NCI-H2196 treated with DMSO at 0.1 percent for 48 hours (cell line): ENCODE results near the gene ARID3A.
"Not testable (repeated sequence)": the region's sequence is repeated elsewhere in the genome, so short reads cannot be mapped to it uniquely, and the experiment has no call there.

ENCODE experiments used
- DNase-seq: peaks from one replicate; lab custom pipeline; 2025; ENCODE audit not compliant: unreplicated experiment; lab: John Stamatoyannopoulos, UW

ARID3A gene

GRCh38 chr19:925526-926322 is at the start of gene ARID3A:
ARID3A (plus strand) TSS chr19:926035; CDS start chr19:929529, 3,494 bp downstream.
- DNase-seq, result peak; percentile 39

GRCh38 chr19:876089-876488 is 49.7 kb upstream of the ARID3A start:
- no peak for DNase-seq

DNA sequence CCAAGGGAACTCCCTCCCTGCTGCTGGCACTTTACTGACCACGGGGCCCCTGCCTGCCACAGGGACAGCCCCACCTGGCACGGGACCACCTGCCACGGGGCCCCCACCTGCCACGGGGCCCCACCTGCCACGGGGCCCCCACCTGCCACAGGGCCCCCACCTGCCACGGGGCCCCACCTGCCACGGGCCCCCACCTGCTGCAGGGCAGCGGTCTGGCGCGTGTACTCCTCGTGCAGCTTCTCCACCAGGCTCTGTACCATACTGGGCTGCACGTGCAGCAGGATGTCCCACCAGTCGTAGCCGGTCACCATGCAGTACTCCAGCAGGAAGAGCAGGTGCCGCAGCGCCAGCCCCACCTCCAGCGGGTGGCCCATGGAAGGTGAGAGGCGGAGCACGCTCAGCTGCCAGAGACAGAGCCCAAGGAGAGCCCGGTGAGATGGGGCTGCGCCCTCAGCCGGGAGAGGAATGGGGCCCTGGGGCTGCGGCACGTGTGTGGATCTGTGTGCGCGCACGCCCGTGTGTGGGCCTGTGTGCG is 49.0 kb upstream of the ARID3A start:
- DNase-seq, result no peak

DNA sequence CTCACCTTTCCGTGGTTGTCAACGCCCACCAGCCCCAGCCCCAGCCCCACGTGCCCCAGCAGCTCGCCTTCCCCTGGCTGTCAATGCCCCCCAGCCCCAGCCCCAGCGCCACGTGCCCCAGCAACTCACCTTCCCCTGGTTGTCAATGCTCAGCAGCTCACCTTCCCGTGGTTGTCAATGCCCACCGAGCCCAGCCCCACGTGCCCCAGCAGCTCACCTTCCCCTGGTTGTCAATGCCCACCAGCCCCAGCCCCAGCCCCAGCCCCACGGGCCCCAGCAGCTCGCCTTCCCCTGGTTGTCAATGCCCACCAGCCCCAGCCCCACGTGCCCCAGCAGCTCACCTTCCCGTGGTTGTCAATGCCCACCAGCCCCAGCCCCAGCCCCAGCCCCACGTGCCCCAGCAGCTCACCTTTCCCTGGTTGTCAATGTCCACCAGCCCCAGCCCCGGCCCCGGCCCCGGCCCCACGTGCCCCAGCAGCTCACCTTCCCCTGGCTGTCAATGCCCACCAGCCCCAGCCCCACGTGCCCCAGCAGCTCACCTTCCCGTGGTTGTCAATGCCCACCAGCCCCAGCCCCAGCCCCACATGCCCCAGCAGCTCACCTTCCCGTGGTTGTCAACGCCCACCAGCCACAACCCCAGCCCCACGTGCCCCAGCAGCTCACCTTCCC is 47.7 kb upstream of the ARID3A start:
- DNase-seq, result not testable (repeated sequence)

- not testable (repeated sequence) for DNase-seq
Observed at GRCh38 chr19:878751-879561, 46.9 kb upstream of the ARID3A start.

- no peak for DNase-seq
Observed at GRCh38 chr19:879711-880438, 46.0 kb upstream of the ARID3A start.

DNA sequence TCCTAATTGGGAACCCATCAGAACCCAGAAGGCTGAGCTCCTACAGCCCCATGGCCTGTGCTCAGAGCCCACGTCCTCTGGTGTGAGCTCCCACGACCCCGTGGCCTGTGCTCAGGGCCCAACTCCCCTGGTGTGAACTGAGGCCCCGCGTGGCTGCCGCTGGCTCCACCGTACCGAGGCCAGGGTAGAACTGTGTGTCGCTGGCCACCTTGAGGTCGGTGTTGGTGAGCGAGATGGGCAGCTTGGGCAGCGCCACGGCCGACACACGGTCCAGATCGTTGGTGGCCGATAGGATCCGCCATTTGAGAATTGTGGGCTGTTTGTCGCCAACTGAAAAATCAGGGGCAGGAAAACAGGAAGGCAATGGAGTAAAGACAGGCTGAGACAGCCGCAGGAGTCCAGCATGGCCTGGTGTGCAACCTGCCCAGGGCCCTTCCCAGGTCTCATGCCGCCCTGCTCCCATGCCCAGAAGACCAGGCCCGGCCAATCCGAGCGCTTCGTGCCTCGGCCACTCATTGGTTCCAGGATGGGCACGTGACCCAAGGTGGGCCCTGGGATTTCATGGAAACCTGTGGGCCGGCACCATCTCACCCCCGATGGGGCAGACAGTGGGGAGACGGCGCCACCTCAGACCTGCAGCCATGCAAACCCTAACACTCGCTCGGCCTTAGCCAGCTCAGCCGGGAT is 44.3 kb upstream of the ARID3A start:
- DNase-seq, result no peak

GRCh38 chr19:882871-883497 is 42.9 kb upstream of the ARID3A start:
- DNase-seq, result no peak

DNA sequence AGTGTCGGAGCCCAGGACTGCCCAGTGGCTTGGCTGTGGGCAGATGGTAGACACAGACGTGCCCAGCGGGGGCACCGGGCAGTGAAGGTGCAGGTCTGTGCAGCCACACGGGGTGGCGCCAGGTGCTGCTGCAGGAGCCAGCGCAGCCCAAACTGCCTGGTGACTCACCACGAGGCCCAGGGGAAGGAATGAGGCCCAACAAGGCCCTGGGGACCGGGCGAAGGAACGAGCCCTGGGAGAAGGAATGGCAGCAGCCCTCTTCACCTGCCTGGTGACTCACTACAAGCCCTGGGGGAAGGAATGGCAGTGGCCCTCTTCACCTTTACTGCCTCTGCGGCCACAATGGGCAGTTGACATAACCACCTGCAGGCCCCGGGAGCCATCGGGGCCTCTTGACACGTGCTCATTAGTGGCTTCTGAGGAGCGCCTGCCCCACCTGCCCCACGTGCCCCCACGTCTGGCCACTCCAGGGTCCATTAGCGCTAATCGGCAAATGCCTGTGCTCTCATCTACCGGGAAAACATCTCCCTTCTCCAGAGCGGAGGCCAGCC is 42.1 kb upstream of the ARID3A start:
- DNase-seq, result peak; percentile 91

DNA sequence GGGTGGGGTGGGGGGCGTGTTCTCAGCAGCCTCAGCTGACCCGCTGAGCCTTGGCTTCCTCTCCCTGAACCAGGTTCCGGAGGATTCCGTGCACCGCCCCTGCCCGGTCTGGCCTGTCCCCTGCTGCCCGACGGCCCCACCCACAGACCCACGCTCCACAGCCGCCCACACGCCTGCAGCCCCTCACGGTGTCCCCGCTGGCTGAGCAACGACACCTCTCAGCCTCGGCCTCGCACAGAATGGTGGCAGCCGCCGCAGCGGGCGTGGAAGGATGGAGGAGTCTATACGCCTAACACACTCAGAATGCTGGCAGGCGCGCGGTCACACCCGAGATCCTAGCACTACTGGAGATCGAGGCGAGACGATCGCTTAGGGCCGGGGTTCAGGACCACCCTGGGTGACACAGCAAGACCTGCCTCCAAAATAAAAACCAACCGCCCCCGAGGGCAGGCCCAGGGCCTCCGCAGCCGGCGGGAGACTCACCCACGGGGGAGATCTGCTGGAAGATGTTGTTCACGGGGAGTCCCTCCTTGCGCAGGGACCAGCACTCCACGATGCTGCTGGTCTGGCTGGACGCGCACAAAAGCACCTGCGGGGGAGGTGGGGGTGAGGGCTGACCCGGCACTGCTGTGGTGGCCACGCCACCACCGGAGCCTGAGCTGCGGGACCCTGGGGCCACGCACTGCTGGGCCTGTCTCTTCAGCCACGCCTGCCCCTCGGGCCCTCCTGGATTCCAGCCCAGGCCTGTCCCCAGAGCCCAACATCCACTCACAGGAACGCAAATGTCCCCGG is 41.2 kb upstream of the ARID3A start:
- no peak for DNase-seq

DNA sequence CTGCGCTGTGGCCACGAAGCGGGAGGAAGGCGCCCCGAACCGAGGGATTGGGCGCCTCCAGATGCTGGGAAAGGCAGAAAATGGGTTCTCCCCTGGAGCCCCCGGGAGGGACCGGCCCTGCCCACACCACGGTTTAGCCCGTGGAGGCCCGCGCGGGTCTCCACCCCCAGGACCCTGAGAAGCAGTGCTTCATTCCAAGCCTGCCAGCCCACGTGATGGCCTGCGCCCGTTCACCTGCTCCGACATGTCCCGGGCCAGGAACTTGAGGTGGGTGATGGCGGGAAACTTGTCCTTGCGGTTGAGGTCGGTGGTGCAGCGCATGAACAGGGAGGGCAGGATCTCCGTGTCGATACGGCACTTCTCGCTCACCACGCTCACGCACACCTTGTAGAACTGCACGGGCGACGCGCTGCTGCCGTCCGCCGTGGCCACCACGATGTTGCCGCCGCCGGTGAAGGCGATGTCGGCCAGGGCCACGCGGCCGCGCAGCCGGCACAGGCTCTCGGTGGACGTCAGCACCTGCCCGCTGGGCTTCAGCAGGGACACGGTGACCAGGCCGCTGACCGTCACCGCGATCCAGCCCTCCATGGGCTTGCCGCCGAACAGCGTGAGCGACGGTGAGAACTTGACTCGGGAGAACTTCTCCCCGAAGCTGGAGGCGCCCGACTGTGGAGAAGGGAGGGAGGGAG is 40.2 kb upstream of the ARID3A start:
- DNase-seq, result no peak

DNA sequence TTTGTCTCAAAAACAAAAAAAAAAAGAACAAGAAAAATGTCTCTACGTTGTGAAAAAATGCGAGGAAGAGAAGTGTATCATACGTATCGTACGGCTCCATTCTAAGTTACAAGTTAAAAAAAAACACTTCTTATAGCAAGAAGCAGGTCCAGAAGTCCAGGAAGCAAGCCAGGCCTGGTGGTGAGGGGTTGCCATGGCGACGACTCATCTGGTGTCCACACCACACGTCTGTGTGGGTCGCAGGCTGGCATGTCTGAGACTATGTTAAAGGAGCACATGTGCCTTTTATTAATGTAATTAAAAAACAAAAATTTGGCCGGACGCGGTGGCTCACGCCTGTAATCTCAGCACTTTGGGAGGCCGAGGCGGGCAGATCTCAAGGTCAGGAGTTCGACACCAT is 38.8 kb upstream of the ARID3A start:
- no peak for DNase-seq

- DNase-seq, result no peak
Observed at GRCh38 chr19:887599-887998, 38.2 kb upstream of the ARID3A start.

GRCh38 chr19:888581-889385 is 37.1 kb upstream of the ARID3A start:
- no peak for DNase-seq

DNA sequence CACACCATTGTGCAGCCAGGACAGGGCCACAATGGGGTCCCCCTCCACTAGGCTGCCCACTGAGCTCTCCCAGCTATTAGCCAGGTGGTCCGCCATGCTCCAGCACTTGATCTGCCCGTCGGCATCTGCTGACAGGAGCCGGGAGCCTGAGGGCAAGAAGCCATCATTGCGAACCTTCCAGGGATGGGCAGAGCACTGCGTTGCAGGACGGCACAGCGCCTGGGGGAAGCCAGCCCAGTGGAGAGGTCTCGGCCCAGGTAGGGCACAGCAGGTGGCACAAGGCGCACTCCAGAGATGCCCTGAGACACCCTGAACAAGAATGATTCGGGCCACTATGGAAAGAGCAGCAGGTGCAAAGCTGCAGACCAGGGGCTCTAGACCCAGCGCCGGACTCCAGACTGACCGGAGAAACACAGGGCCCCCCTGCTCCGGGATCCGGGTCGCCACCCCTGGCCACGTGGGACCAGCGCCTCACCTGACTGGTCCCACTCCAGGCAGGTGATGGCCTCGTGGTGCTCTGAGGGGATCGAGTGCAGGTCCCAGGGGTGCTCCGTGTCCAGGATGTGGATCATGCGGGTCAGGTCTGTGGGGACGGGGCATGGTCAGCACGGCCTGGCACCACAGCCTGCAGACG is 36.1 kb upstream of the ARID3A start:
- DNase-seq, result no peak

DNA sequence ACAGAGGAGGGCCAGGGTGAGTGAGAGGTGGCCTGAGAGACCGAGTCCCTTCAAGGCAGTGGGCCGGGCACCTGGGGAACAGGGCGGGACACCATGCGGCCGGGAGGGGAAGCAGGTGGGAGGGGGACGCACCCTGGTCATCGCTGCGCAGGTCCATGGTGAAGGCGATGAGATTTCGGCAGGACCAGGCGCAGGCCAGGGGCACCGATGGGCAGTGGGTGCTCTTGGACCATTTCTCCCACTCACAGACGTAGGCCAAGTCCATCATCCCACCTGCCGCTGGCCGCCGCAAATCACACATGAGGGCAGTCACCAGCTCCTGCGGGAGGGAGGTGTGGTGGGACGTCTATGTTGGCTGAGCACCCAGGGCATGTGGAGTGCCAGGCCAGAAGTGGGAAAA is 35.0 kb upstream of the ARID3A start:
- no peak for DNase-seq
